Endothelial cell of umbilical vein (primary cell): ENCODE measurements around the gene FOXP4. TPM values are rescaled to one million over a fixed set of nuclear protein-coding genes. Genes with fewer than 3 reads are reported as not detected.

ENCODE experiments used
- BruUV-seq: library from RNA; stranded (reverse); fragments of 400-500 nt; replicated peaks from 2 replicates; lab custom pipeline; 2021; lab: Mats Ljungman, UMichigan
- CTCF ChIA-PET: fragments of 300-600, 350-600 bp; sonication (Branson Sonifier 250); formaldehyde crosslinking; loops from one replicate; lab custom pipeline; 2021; ENCODE audit warnings: antibody characterized with exemption, inconsistent platforms; lab: Charles Lee
- POLR2A ChIA-PET: fragments of 300-600, 350-600 bp; sonication (Branson Sonifier 250); formaldehyde crosslinking; loops from one replicate; lab custom pipeline; 2021; ENCODE audit warnings: antibody characterized with exemption, inconsistent platforms; lab: Charles Lee
- DNase-seq: peaks from one replicate; pipeline ENCODE4 v3.0.0-alpha.2; 2011; ENCODE audit warnings: low read depth, low spot score
- FAIRE-seq: peaks from 2 replicates; lab custom pipeline; 2011; peaks lifted over from hg19 to GRCh38; lab: Jason Lieb, UNC
- H2AFZ ChIP-seq: 2 replicates; pipeline ENCODE4 v1.6.0; 2012; ENCODE audit warnings: low read depth, low read length, control low read depth, inconsistent platforms
- H3K27ac ChIP-seq: 2 replicates; pipeline ENCODE4 v1.5.1; 2011; ENCODE audit warnings: low read depth, mild to moderate bottlenecking, control low read depth, low read length, moderate library complexity; ENCODE audit not compliant: insufficient read depth
- H3K27me3 ChIP-seq, 2 experiments: 2 replicates each; pipeline versions ENCODE4 v1.6.0 to v1.6.1; 2011; ENCODE audit warnings: low read length in 2 of 2, mixed read lengths in 1 of 2; ENCODE audit not compliant: control insufficient read depth in 2 of 2, insufficient read depth in 2 of 2
- H3K36me3 ChIP-seq, 2 experiments: 2 replicates in 1 of 2; 3 replicates in 1 of 2; pipeline ENCODE4 v1.5.1; 2011; ENCODE audit warnings: low read length in 2 of 2, mild to moderate bottlenecking in 1 of 2, moderate library complexity in 1 of 2; ENCODE audit not compliant: control insufficient read depth in 2 of 2, insufficient read depth in 2 of 2; ENCODE audit errors: extremely low read depth in 1 of 2
- H3K4me1 ChIP-seq: 3 replicates; pipeline ENCODE4 v1.5.1; 2011; ENCODE audit warnings: mild to moderate bottlenecking, low read length; ENCODE audit not compliant: control insufficient read depth, insufficient read depth; ENCODE audit errors: extremely low read depth
- H3K4me2 ChIP-seq: 2 replicates; pipeline ENCODE4 v1.6.1; 2011; ENCODE audit warnings: low read length, control low read depth, mixed read lengths; ENCODE audit not compliant: insufficient read depth
- H3K4me3 ChIP-seq, 3 experiments: fragments of 200-600 bp in 1 of 3; sonication (generic), shearing (Covaris generic) in 1 of 3; replicated peaks in 1 of 3; 2 replicates each; pipeline ENCODE4 v1.5.1; 2011 to 2016; ENCODE audit warnings: control low read depth in 3 of 3, low read length in 3 of 3, mild to moderate bottlenecking in 2 of 3, inconsistent platforms in 1 of 3, low read depth in 1 of 3, moderate library complexity in 1 of 3; ENCODE audit not compliant: insufficient read depth in 1 of 3
- H3K79me2 ChIP-seq: 2 replicates; pipeline ENCODE4 v1.6.0; 2012; ENCODE audit warnings: low read length, inconsistent platforms; ENCODE audit not compliant: control insufficient read depth, insufficient read depth
- H3K9ac ChIP-seq: replicated peaks from 2 replicates; pipeline ENCODE3; 2011; ENCODE audit warnings: low read length, control low read depth; ENCODE audit not compliant: insufficient read depth; ENCODE audit errors: extremely low read depth
- H3K9me1 ChIP-seq: replicated peaks from 3 replicates; pipeline ENCODE4 v1.6.0; 2011; ENCODE audit warnings: mild to moderate bottlenecking, low read length; ENCODE audit not compliant: control insufficient read depth, insufficient read depth; ENCODE audit errors: extremely low read depth
- H3K9me3 ChIP-seq: replicated peaks from 2 replicates; pipeline ENCODE4 v1.5.1; 2012; ENCODE audit warnings: low read length, inconsistent platforms; ENCODE audit not compliant: control insufficient read depth, insufficient read depth
- H4K20me1 ChIP-seq: replicated peaks from 2 replicates; pipeline ENCODE3; 2011; ENCODE audit warnings: mild to moderate bottlenecking, low read length; ENCODE audit not compliant: control insufficient read depth, insufficient read depth; ENCODE audit errors: extremely low read depth
- EZH2 ChIP-seq: IDR thresholded peaks from 2 replicates; pipeline ENCODE4 v1.6.1; 2012; ENCODE audit warnings: borderline replicate concordance, low read depth, mild to moderate bottlenecking, moderate library complexity, low read length, inconsistent platforms; ENCODE audit not compliant: severe bottlenecking
- FOS ChIP-seq: IDR thresholded peaks from 2 replicates; pipeline ENCODE4 v1.6.1; 2011; ENCODE audit warnings: mild to moderate bottlenecking, low read length, moderate library complexity, borderline replicate concordance; ENCODE audit not compliant: insufficient read depth
- GATA2 ChIP-seq: IDR thresholded peaks from 2 replicates; pipeline ENCODE4 v1.7.0; 2011; ENCODE audit warnings: low read depth, mild to moderate bottlenecking, moderate library complexity, mixed read lengths, low read length; ENCODE audit not compliant: insufficient read length, insufficient read depth
- JUN ChIP-seq: IDR thresholded peaks from 2 replicates; pipeline ENCODE4 v1.6.1; 2011; ENCODE audit warnings: borderline replicate concordance, low read depth; ENCODE audit not compliant: insufficient read length, insufficient read depth
- MYC ChIP-seq: IDR thresholded peaks from one replicate; pipeline ENCODE4 v1.6.1; 2011; ENCODE audit warnings: mild to moderate bottlenecking, low read depth, low read length
- POLR2A ChIP-seq: IDR thresholded peaks from 2 replicates; pipeline ENCODE4 v1.6.1; 2012; ENCODE audit warnings: low read depth, mild to moderate bottlenecking, control low read depth, low read length
- POLR2AphosphoS5 ChIP-seq: IDR thresholded peaks from 2 replicates; pipeline ENCODE4 v1.6.1; 2012; ENCODE audit warnings: low read depth, mild to moderate bottlenecking, control low read depth, low read length, moderate library complexity; ENCODE audit not compliant: insufficient read depth
- dilution Hi-C: fragments of 300-500 bp; cut with MboI; formaldehyde crosslinking; loops from one replicate; pipeline ENCODE4 v1.15.0; 2019; ENCODE audit warnings: low sequenced_read_pairs; ENCODE audit not compliant: extremely low pct_ligation_motif_present
- intact Hi-C: fragments of 100-400 bp; cut with micrococcal nuclease; formaldehyde crosslinking; loops from one replicate; pipeline ENCODE4 v1.10.0; 2022
- polyA plus RNA-seq, 4 experiments: library from polyadenylated mRNA; depleted of rRNA in 3 of 4; stranded (reverse) in 3 of 4; unstranded in 1 of 4; fragments of >200 nt; gene quantifications; 2 replicates each; pipeline versions ENCODE4 v1.2.1 to v1.2.3, GENCODE V29; 2011 to 2012; ENCODE audit warnings: missing spikeins in 1 of 4
- total RNA-seq: library from RNA; stranded (reverse); gene quantifications from 2 replicates; pipeline ENCODE4 v1.2.3, GENCODE V29; 2021
- TF ChIP-seq, protein P1 (sequence below): IDR thresholded peaks from 2 replicates; pipeline ENCODE4 v1.6.1; 2011; ENCODE audit not compliant: insufficient read depth, insufficient read length
- TF ChIP-seq, protein P2 (sequence below), 2 donors: IDR thresholded peaks; 1 replicate in 1 of 2; 2 replicates in 1 of 2; pipeline ENCODE4 v1.5.1; 2011; ENCODE audit warnings: low read length in 2 of 2, mild to moderate bottlenecking in 2 of 2, moderate library complexity in 2 of 2, control low read depth in 1 of 2, inconsistent platforms in 1 of 2, low read depth in 1 of 2; ENCODE audit not compliant: insufficient read depth in 1 of 2; ENCODE audit errors: extremely low read depth in 1 of 2

FOXP4 gene
- total and polyA plus RNA-seq, 2 donors (not counting 3 experiments of a cell fraction or from before 2014, with no cell fraction given) = 5.6 to 23.9 TPM

DNA sequence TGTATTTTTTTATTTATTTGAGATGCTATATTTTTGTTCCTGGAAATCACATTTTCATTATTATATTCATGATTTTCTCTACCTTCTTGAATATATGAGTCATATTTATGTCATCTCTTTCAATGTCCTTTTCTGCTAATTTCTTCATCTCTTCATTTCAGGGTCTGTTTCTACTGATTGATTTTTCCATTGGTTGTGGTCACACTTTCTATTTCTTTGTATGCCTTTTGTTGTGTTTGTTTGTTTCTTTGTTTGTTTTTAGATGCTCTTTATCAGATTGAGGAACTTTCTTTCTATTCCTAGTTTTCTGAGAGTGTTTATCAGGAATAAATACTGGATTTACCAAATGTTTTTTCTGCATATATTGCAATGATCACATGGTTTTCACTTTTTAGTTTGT, 75.2 kb downstream of the FOXP4 start:
- DNase-seq (no peak), FAIRE-seq (no peak)
- ChIA-PET POLR2A (no interaction called here), CTCF (no interaction called here)
- Histone ChIP-seq H3K79me2 (no peaks in the 10 kb centered on the region), H4K20me1 (no peaks in the 10 kb centered on the region), H3K27ac (no peak overlapping the region), H3K4me1 (peaks cover 17% of the 10 kb centered on the region), H3K4me2 (no peak overlapping the region), H3K9me3 (no peaks in the 10 kb centered on the region), H2AFZ (no peak overlapping the region), H3K9me1 (no peaks in the 10 kb centered on the region), H3K9ac (no peak overlapping the region), H3K36me3 (no peaks in the 10 kb centered on the region), H3K27me3 (peaks cover 2 to 7% of the 10 kb centered on the region in 2 experiments), H3K4me3 (no peak overlapping the region)
- TF ChIP-seq, protein P1, sequence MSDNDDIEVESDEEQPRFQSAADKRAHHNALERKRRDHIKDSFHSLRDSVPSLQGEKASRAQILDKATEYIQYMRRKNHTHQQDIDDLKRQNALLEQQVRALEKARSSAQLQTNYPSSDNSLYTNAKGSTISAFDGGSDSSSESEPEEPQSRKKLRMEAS = no peak
- TF ChIP-seq, protein P2, sequence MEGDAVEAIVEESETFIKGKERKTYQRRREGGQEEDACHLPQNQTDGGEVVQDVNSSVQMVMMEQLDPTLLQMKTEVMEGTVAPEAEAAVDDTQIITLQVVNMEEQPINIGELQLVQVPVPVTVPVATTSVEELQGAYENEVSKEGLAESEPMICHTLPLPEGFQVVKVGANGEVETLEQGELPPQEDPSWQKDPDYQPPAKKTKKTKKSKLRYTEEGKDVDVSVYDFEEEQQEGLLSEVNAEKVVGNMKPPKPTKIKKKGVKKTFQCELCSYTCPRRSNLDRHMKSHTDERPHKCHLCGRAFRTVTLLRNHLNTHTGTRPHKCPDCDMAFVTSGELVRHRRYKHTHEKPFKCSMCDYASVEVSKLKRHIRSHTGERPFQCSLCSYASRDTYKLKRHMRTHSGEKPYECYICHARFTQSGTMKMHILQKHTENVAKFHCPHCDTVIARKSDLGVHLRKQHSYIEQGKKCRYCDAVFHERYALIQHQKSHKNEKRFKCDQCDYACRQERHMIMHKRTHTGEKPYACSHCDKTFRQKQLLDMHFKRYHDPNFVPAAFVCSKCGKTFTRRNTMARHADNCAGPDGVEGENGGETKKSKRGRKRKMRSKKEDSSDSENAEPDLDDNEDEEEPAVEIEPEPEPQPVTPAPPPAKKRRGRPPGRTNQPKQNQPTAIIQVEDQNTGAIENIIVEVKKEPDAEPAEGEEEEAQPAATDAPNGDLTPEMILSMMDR (IDR thresholded peaks at IDR 0.05; ENCODE audit: extremely low read depth in 1 of 2, insufficient read depth in 1 of 2, low read depth in 1 of 2, low read length in 2 of 2) = no peak
- no peak for TF ChIP-seq FOS
- TF ChIP-seq MYC = no peak
- TF ChIP-seq EZH2 = no peak
- TF ChIP-seq JUN = no peak
- no peak for TF ChIP-seq GATA2
- no peak for TF ChIP-seq POLR2A
- no peak for TF ChIP-seq POLR2AphosphoS5
- BruUV-seq = no TSS peak
- intact Hi-C loops (no loop called here), dilution Hi-C loops (no loop called here)
